C4-2B (cell line): Measurements from ENCODE around the gene HEBP2.

Source experiments
- H3K27ac ChIP-seq: fragments of 450-650 bp; 2 replicates; pipeline ENCODE4 v1.5.1; 2017
- ZFX ChIP-seq: fragments of 450-650 bp; IDR thresholded peaks from 2 replicates; pipeline ENCODE4 v1.6.1; 2017
- TF ChIP-seq, protein P1 (sequence below): fragments of 450-650 bp; conservative IDR thresholded peaks from 2 replicates; pipeline ENCODE4 v1.5.1; 2017; ENCODE audit warnings: mild to moderate bottlenecking

Gene HEBP2

DNA sequence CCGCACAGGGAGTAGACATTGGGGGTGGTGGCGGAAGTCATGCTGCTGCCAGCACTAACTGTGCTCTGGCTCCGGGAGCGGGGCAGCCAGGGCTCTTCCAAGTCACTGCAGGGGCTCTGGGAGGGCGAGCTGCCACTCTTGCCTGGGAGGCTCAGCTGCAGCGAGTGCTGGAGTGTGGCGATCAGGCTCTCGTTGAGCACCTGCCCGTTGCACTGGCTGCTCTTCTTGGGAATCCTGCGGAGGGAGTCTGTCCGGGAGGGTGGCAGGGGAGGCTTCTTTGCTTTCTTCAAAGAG lies 28.0 kb downstream of the HEBP2 start:
- TF ChIP-seq, protein P1, sequence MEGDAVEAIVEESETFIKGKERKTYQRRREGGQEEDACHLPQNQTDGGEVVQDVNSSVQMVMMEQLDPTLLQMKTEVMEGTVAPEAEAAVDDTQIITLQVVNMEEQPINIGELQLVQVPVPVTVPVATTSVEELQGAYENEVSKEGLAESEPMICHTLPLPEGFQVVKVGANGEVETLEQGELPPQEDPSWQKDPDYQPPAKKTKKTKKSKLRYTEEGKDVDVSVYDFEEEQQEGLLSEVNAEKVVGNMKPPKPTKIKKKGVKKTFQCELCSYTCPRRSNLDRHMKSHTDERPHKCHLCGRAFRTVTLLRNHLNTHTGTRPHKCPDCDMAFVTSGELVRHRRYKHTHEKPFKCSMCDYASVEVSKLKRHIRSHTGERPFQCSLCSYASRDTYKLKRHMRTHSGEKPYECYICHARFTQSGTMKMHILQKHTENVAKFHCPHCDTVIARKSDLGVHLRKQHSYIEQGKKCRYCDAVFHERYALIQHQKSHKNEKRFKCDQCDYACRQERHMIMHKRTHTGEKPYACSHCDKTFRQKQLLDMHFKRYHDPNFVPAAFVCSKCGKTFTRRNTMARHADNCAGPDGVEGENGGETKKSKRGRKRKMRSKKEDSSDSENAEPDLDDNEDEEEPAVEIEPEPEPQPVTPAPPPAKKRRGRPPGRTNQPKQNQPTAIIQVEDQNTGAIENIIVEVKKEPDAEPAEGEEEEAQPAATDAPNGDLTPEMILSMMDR, result no peak
- TF ChIP-seq ZFX, result no peak
- H3K27ac ChIP-seq, result no peak overlapping the region

DNA sequence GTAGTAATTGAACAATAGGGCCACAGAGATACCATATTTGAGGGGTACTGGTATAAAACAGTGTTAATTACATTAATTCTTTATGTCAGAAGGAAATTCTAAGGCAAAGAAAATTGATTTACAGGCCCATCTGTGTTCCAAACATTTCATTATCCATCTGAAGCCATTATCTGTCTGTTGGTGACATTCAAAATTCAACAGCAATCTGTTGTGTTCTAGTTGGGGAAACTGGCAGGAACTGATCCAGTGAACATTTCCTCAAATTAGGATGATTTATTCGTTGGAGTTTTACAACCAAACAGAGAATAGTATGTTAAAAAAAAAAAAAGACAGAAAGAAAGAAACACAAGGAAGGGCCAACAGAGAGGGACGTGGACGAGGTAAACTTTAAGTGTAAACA lies 30.1 kb downstream of the HEBP2 start:
- no peak for TF ChIP-seq ZFX
- TF ChIP-seq, protein P1, result no peak
- no peak overlapping the region for H3K27ac ChIP-seq

DNA sequence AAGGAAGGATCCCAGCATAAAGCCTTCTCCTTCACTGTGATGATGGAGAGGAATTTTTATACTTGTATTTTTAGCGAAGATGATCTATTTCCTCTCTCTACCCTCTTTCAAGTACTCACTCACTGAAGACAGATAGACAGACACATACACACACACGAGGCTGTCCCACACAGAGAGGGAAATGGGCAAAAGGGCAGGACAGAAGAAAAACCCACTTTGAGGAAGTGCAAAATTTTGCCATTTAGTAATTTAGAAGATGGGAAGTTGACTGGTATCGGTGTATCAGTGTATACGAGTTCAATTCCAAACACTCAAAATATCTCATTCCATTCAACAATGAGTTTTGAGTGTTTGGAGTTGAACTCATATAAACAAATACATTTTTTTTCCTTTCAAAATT lies 30.9 kb downstream of the HEBP2 start:
- TF ChIP-seq, protein P1, result no peak
- TF ChIP-seq ZFX, result no peak
- no peak overlapping the region for H3K27ac ChIP-seq

DNA sequence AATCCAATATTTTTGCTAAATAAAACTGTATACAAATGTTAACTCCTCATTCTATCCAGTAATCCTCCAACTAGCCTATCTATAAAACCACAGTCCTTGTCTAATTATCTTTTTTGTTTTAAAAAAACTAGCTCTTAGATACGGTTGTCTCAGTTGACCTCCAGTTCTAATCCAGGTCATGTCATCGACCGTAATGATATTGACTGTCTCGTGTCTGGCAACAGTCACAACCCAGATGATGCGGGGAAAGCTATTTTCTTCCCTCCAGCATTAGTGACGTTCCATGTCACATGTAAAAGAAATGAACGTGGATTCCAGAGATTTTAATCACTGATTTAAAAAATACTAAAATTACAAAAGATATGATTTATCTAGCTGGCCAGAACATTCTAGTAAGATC lies 35.5 kb downstream of the HEBP2 start:
- no peak overlapping the region for H3K27ac ChIP-seq
- no peak for TF ChIP-seq ZFX
- TF ChIP-seq, protein P1, result no peak

DNA sequence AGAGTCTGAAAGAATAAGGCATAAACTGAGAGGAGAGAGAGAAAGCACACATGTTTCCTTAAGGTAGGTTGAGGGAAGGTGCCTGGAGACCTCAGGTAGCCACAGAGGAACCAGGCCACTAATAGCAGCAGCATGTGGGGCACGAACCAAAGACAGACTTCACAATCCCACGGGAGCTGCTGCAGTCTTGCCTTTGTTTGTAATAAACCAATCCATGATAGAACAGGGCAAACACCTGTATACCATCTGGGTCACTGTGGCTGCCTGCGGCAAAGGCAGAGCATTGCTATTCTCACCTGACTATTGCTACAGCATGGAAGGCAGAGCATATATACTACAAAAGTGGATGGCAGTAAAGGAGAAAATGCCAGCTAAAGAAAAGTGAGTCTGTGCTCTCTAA lies 36.3 kb downstream of the HEBP2 start:
- no peak overlapping the region for H3K27ac ChIP-seq
- TF ChIP-seq, protein P1, result no peak
- TF ChIP-seq ZFX, result no peak

DNA sequence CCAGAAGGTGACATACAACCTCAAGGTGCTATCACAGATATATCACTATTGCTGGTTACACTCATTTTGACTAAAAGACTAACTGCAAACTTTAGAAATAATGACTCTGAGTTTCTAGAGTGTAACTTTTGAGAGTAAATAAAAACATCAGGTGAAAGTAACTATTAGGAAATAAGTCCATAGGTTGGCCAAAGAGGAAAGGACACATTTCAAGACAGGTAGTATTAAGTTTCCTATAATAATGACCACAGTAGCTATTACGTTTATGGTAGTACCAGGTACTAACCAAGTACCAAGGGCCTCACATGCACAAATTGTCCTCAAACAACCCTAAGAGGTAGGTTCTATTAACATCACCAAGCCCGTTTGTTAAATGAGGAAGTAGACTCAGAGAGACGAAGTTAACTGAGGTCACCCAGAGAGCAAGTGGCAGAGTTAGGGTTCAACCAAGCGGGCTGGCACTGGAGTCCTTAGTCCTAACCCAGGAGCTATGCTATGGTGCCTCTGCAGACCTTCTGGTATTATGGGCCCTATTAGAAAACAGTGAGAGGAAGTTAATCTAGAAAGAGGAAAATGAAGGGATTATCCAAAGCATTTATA lies 36.8 kb downstream of the HEBP2 start:
- TF ChIP-seq, protein P1, result no peak
- TF ChIP-seq ZFX, result no peak
- H3K27ac ChIP-seq, result no peak overlapping the region

DNA sequence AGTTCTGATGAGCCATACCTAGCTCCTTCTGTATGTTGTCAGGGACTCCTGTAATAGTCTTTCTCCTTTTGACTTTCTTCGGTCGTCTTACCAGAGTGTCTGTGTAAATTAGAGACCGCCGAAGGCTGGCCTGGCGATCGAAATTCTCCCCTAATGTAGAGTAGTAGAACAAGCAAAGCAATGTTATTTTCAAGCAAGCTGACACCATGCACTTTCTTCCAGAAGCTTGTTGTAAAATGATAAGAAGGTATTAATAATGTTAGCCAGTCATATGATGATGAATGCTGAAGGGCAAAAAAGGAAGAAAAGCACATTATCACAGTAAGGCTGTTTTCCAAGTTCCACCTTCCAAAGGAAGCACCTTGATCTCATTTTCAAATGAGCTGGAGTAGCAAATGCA lies 37.9 kb downstream of the HEBP2 start:
- no peak for TF ChIP-seq ZFX
- TF ChIP-seq, protein P1, result no peak
- no peak overlapping the region for H3K27ac ChIP-seq
